D721Med (cell line): ENCODE data around the gene ACP4.
A peak's percentile ranks its signal among the peaks of the same experiment; 100 is the strongest.

Source experiments
- DNase-seq: peaks from one replicate; pipeline ENCODE4 v3.0.0; 2011; ENCODE audit warnings: low spot score; ENCODE audit not compliant: insufficient read length
- FAIRE-seq: peaks from 2 replicates; lab custom pipeline; 2011; peaks lifted over from hg19 to GRCh38; lab: Jason Lieb, UNC
- TF ChIP-seq, protein P1 (sequence below): IDR thresholded peaks from 2 replicates; pipeline ENCODE4 v1.5.1; 2012; ENCODE audit warnings: mild to moderate bottlenecking, control low read depth; ENCODE audit not compliant: insufficient read depth; ENCODE audit errors: missing control alignments

The ACP4 gene

DNA sequence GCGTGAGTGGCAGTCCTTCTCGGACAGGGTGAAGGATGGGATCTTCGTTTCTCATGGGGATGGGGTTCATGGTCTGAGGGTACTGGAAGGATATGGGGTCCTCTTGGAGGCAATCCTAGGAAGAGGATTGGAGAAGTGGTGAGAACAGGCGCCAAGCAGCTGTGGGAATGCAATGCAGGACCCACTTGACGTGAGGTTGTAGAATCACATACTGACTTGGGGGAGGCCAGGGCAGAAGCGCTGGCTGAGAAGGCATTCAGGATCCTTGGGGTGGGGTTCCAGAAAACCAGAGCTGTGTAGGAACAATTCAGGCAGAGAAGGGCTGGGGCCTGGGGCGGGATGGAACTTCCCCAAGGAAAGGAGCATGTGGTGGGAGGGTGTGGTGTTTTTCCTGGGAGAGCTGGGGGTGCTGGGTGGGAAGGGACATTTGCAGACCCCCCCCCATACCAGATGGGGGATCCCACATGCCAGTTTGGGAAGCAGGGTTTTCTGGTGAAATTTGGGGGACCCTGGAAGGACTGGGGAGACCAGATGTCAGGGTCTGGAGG lies 32.5 kb downstream of the ACP4 start:
- FAIRE-seq = no peak
- DNase-seq = peak; percentile 13
- TF ChIP-seq, protein P1, sequence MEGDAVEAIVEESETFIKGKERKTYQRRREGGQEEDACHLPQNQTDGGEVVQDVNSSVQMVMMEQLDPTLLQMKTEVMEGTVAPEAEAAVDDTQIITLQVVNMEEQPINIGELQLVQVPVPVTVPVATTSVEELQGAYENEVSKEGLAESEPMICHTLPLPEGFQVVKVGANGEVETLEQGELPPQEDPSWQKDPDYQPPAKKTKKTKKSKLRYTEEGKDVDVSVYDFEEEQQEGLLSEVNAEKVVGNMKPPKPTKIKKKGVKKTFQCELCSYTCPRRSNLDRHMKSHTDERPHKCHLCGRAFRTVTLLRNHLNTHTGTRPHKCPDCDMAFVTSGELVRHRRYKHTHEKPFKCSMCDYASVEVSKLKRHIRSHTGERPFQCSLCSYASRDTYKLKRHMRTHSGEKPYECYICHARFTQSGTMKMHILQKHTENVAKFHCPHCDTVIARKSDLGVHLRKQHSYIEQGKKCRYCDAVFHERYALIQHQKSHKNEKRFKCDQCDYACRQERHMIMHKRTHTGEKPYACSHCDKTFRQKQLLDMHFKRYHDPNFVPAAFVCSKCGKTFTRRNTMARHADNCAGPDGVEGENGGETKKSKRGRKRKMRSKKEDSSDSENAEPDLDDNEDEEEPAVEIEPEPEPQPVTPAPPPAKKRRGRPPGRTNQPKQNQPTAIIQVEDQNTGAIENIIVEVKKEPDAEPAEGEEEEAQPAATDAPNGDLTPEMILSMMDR = no peak

DNA sequence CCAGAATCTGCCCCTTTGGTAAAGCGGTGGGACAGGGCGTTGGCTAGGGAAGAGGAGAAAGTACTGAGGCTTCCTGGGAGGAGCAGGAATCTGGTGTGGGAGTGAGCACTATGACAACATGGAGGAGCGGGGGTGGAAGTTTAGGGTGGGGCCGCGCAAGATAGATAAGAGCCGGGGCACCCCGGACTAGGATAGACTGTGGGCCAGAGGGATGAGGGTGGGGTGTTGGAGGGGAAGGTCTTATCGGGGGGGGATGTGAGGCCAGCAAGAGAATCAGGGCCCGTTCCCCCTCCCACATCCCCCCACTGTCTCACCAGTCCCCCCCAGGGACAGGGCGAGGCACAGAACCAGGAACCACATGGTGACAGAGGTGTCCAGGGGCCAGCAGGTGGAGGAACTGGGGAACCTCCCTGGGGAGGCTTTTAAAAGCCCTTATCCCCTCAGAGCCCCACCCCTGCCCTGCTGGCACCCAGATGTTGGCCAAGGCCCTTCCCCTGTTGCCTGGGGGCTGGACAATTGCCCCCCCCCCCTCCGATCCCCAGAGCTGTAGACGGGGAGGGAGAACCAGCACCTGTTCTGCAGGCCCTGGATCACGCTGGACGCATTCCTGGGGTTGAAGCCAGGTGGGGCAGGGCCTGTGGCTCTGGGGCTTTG lies 33.3 kb downstream of the ACP4 start, which contains the start of gene KLK1:
KLK1 (minus strand) TSS at position 399 of the 654 bp plus-strand sequence; CDS start at position 360, 39 bp downstream.
- DNase-seq = peak; percentile 11
- no peak for FAIRE-seq
- TF ChIP-seq, protein P1 = no peak

DNA sequence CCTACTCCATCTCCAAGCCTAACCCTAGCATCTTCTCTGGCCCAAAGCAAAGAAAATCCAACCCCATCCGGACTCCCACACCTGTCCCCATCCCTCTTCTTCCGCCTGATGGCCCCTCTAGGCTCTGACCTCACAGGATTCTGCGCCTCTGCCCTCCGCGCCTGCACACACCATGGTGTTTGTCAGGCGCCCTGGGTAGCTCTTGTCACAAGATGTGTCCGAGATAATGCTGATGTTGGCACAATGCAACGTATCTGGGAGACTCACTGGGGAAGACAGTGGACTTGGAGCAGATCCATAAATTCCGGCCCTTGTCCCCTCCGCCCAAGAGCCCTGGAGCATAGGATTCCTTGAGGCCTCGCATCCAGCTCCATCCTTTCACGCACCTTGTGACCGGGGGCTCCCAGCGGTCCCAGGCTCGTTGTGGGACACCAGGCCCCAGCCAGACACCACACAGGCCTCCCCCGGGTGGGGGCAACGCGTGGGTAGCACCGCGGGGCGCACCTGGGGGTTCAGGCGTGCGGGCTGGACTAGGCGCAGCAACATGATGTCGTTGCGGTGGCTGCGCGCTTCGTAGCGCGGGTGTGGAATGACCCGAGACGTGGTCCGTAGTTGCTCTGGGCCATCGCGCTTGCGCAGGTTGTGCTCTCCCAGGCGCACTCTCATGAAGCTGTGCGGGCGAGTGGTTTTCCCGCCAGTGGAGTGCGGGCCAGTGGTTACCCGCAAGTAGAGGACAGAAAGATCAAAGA lies 36.5 kb downstream of the ACP4 start:
- TF ChIP-seq, protein P1 = no peak
- DNase-seq = peak; percentile 6
- FAIRE-seq = no peak

DNA sequence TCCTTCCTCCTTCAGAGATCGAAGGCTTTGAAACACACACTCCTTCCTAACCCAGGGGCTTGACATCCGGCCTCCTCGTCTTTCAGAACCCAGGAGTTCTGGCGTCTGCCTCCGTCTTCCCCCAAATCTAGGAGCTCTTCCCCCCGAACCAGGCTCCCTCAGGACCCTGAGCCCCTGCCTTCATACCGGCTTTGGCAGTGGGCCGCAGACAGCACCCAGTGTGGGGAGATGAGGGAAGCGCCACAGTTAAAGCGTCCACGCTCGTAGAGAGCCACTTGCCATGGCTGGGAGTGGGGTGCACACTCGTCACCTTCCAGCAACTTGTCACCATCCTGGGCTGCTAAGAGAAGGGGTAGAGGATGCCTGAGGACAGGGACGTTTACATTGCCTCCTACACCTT lies 37.3 kb downstream of the ACP4 start:
- TF ChIP-seq, protein P1 = no peak
- DNase-seq = no peak
- FAIRE-seq = no peak

DNA sequence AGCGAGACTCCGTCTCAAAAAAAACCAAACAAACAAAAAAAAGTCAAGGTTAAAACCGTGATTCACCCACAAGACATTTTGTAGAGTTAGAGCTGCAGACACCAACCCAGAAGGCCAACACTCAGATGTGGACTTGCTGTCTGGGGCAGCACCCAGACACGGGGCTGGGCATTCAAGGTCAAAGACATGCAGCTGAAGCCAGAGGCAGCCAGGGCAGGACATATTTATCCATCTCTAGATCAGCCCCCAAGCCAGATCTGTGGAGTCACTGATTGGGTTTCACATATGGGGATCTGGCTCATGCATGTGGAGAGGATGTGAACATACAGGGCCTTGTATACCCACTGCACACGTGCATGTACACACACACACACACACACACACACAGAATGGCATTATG lies 39.6 kb downstream of the ACP4 start:
- TF ChIP-seq, protein P1 = no peak
- FAIRE-seq (no peak), DNase-seq (peak; percentile 5)

DNA sequence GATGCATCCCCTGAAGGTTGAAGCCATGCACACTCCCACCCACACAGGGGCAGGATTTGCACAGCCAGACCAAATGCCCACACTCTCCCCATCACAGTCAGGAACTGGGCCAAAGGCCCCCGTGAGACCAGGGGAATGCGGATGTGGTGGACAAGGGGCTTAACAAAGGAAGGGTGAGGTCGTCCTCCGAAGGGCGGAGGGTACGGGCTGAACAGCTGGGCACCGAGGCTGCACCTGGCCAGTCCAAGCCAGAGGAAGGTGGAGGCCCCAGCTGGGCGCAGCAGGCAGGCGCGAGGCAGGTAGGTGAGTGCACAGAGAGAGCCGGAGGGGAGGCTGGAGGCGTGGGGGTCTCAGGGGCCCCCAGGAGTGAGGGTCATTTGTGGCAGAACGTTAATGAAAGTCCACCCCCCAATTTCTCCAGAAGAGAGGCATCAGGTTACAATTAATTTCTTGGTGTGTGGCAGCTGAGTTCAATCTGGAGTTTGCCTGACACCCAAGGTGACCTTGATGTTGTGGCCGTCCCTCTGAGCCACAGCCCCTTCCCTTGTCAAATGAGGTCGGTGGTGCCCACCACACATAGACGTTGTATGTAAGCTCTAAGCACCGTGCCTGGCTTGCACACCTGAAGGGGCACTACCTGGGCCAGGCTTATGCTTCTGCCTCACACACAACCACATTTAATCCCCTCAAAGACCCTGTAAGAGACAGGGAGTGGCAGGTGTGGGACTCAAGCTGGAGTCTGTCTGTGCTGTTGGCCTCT lies 40.2 kb downstream of the ACP4 start:
- FAIRE-seq = no peak
- peak; percentile 8 for DNase-seq
- TF ChIP-seq, protein P1 = no peak
